Keratinocyte (primary cell): ENCODE results near the gene NLGN2. TPM values are rescaled to one million over a fixed set of nuclear protein-coding genes. Genes with fewer than 3 reads are reported as not detected.

Source experiments
- DNase-seq: peaks from one replicate; pipeline ENCODE4 v3.0.0-alpha.2; 2011; ENCODE audit warnings: low read depth, missing footprints, low spot score
- FAIRE-seq: peaks from 2 replicates; lab custom pipeline; 2011; peaks lifted over from hg19 to GRCh38; lab: Jason Lieb, UNC
- H2AFZ ChIP-seq: 2 replicates; pipeline ENCODE4 v1.6.0; 2012; ENCODE audit warnings: low read length, control low read depth, inconsistent platforms; ENCODE audit not compliant: control insufficient read depth
- H3K27ac ChIP-seq: 2 replicates; pipeline ENCODE4 v1.5.1; 2011; ENCODE audit warnings: low read length; ENCODE audit not compliant: control insufficient read depth, insufficient read depth
- H3K27me3 ChIP-seq: 3 replicates; pipeline ENCODE4 v1.6.0; 2011; ENCODE audit warnings: low read length; ENCODE audit not compliant: control insufficient read depth, insufficient read depth; ENCODE audit errors: extremely low read depth
- H3K36me3 ChIP-seq, 2 experiments: 2 replicates in 1 of 2; 3 replicates in 1 of 2; pipeline ENCODE4 v1.5.1; 2011; ENCODE audit warnings: low read length in 2 of 2, mild to moderate bottlenecking in 1 of 2; ENCODE audit not compliant: control insufficient read depth in 2 of 2, insufficient read depth in 2 of 2; ENCODE audit errors: extremely low read depth in 1 of 2
- H3K4me1 ChIP-seq: 3 replicates; pipeline ENCODE4 v1.5.1; 2011; ENCODE audit warnings: low read length; ENCODE audit not compliant: control insufficient read depth, insufficient read depth; ENCODE audit errors: extremely low read depth
- H3K4me2 ChIP-seq: 3 replicates; pipeline ENCODE4 v1.6.0; 2011; ENCODE audit warnings: low read depth, low read length; ENCODE audit not compliant: control insufficient read depth, insufficient read depth; ENCODE audit errors: extremely low read depth
- H3K4me3 ChIP-seq, 3 experiments: fragments of 200-600 bp in 1 of 3; sonication (generic) in 1 of 3; 2 replicates in 2 of 3; 3 replicates in 1 of 3; pipeline ENCODE4 v1.5.1; 2011 to 2016; ENCODE audit warnings: low read length in 3 of 3, mild to moderate bottlenecking in 3 of 3, control low read depth in 2 of 3, inconsistent platforms in 1 of 3, low read depth in 1 of 3, mixed read lengths in 1 of 3, mixed run types in 1 of 3, moderate library complexity in 1 of 3; ENCODE audit not compliant: control insufficient read depth in 2 of 3, insufficient read depth in 2 of 3; ENCODE audit errors: extremely low read depth in 1 of 3
- H3K79me2 ChIP-seq: 2 replicates; pipeline ENCODE4 v1.6.0; 2012; ENCODE audit warnings: low read length; ENCODE audit not compliant: control insufficient read depth, insufficient read depth
- H3K9ac ChIP-seq: 3 replicates; pipeline ENCODE4 v1.6.0; 2011; ENCODE audit warnings: low read length; ENCODE audit not compliant: control insufficient read depth, insufficient read depth; ENCODE audit errors: extremely low read depth
- H3K9me1 ChIP-seq: 3 replicates; pipeline ENCODE4 v1.6.0; 2011; ENCODE audit warnings: low read length; ENCODE audit not compliant: control insufficient read depth, insufficient read depth; ENCODE audit errors: extremely low read depth
- H3K9me3 ChIP-seq: 2 replicates; pipeline ENCODE4 v1.5.1; 2012; ENCODE audit warnings: low read depth, low read length; ENCODE audit not compliant: control insufficient read depth
- H4K20me1 ChIP-seq: 3 replicates; pipeline ENCODE4 v1.6.0; 2011; ENCODE audit warnings: low read length; ENCODE audit not compliant: control insufficient read depth, insufficient read depth; ENCODE audit errors: extremely low read depth
- EZH2 ChIP-seq: IDR thresholded peaks from one replicate; pipeline ENCODE4 v1.6.1; 2012; ENCODE audit warnings: inconsistent platforms, mild to moderate bottlenecking, low read length, moderate library complexity
- dilution Hi-C: fragments of 300-500 bp; cut with MboI; formaldehyde crosslinking; loops from one replicate; pipeline ENCODE4 v1.7.0; 2020; ENCODE audit warnings: low sequenced_read_pairs; ENCODE audit not compliant: extremely low pct_ligation_motif_present
- polyA plus RNA-seq, 5 experiments: library from polyadenylated mRNA; depleted of rRNA in 3 of 5; stranded (reverse) in 3 of 5; stranded (forward) in 1 of 5; unstranded in 1 of 5; fragments of >200 nt; gene quantifications; 1 replicate in 1 of 5; 2 replicates in 3 of 5; 3 replicates in 1 of 5; pipeline versions ENCODE4 v1.2.1 to v1.2.3, GENCODE V29; 2011 to 2012; ENCODE audit warnings: missing spikeins in 2 of 5, low read depth in 1 of 5, low replicate concordance in 1 of 5
- TF ChIP-seq, protein P1 (sequence below), 3 experiments: IDR thresholded peaks in 1 of 3; conservative IDR thresholded peaks in 1 of 3; optimal IDR thresholded peaks in 1 of 3; 2 replicates in 2 of 3; 3 replicates in 1 of 3; pipeline versions ENCODE3 to v1.5.1; 2011; ENCODE audit warnings: low read length in 3 of 3, mild to moderate bottlenecking in 3 of 3, moderate library complexity in 2 of 3, control low read depth in 1 of 3, inconsistent platforms in 1 of 3; ENCODE audit not compliant: insufficient read depth in 2 of 3; ENCODE audit errors: extremely low read depth in 1 of 3

Gene NLGN2
- polyA plus RNA-seq, 1 donor (not counting 4 experiments of a cell fraction or from before 2014, with no cell fraction given), result 2.5 TPM

DNA sequence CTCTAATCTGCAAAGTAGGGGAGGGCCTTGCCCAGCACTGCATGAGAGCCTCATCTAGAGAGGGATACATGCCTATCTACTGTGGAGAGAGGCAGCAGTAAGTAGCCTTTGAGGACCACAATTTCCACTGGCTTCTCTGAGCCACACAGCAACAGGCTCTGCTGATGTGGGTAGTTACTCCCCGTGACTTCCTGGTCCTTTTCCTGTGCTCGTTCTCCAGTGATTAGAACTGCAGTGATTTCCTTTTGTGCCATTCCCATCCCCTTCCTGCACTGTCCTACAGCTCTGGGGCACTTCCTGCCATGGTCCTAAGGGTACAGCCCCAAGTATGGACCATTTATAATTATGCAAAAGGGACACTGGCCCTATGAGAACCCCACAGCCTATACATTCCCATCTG, 16.3 kb upstream of the NLGN2 start:
- Histone ChIP-seq H3K4me3 (no peak overlapping the region), H3K27ac (no peak overlapping the region), H3K4me2 (no peak overlapping the region), H4K20me1 (peaks cover 3% of the 10 kb centered on the region), H3K27me3 (no peaks in the 10 kb centered on the region), H3K9ac (no peak overlapping the region), H3K36me3 (peaks cover 41 to 49% of the 10 kb centered on the region in 2 experiments), H3K9me1 (no peaks in the 10 kb centered on the region), H3K4me1 (peaks cover 11% of the 10 kb centered on the region), H3K9me3 (no peaks in the 10 kb centered on the region), H2AFZ (no peak overlapping the region), H3K79me2 (peaks cover 27% of the 10 kb centered on the region)
- DNase-seq, result no peak
- no peak for FAIRE-seq
- dilution Hi-C loops, result no loop called here
- TF ChIP-seq, protein P1, sequence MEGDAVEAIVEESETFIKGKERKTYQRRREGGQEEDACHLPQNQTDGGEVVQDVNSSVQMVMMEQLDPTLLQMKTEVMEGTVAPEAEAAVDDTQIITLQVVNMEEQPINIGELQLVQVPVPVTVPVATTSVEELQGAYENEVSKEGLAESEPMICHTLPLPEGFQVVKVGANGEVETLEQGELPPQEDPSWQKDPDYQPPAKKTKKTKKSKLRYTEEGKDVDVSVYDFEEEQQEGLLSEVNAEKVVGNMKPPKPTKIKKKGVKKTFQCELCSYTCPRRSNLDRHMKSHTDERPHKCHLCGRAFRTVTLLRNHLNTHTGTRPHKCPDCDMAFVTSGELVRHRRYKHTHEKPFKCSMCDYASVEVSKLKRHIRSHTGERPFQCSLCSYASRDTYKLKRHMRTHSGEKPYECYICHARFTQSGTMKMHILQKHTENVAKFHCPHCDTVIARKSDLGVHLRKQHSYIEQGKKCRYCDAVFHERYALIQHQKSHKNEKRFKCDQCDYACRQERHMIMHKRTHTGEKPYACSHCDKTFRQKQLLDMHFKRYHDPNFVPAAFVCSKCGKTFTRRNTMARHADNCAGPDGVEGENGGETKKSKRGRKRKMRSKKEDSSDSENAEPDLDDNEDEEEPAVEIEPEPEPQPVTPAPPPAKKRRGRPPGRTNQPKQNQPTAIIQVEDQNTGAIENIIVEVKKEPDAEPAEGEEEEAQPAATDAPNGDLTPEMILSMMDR (optimal IDR thresholded peaks at IDR 0.05 in 1 of 3, IDR thresholded peaks at IDR 0.05 in 1 of 3, conservative IDR thresholded peaks at IDR 0.05 in 1 of 3; ENCODE audit: extremely low read depth in 1 of 3, insufficient read depth in 2 of 3, low read length in 3 of 3), result no peak
- TF ChIP-seq EZH2, result no peak

DNA sequence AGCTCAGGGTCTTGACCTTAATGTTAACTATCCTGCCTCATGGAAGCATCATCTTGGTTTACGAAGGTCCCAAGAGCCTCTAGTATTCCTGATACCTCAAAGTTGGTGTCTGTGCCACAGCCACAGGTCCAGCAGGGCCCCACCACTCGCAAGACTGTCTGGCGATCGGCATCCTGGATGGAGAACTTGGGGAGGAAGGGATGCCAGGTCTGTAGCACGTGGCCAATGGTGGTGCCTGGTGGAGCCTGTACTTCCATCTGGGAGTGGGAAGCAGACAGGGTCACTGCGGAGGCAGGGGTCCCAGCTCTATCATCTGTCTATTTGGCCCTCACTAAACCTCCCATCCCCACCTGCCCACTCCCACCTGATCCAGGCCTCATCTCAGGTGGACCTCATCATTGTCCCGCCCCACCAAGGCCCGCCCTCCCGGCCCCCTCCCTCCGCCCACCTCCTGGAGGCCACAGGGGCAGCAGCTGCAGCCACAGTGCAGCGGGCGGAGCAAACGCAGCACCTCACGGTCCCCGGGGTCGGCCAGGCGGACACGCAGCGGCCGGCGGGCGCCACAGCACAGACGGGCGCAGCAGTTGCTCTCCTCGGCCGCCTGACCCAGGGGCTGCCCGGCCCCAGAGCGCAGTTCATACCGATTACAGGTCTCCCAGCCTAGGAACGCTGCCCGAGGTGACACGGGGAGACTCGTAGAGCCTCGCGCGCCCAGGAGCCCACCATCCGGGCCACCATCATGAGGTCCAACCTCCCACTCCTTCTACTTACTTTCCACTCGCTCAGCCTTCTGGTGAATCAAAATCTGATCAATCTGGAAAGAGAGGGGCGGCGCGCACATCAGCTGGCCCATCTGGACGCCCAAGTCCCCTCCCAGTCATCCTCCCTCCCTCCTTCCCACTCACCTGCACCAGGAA, 14.7 kb upstream of the NLGN2 start:
- peaks cover 27% of the 10 kb centered on the region for H3K79me2 ChIP-seq
- H3K4me1 ChIP-seq, result peaks cover 11% of the 10 kb centered on the region
- FAIRE-seq, result no peak
- no peak overlapping the region for H3K27ac ChIP-seq
- TF ChIP-seq, protein P1 (optimal IDR thresholded peaks at IDR 0.05 in 1 of 3, IDR thresholded peaks at IDR 0.05 in 1 of 3, conservative IDR thresholded peaks at IDR 0.05 in 1 of 3; ENCODE audit: extremely low read depth in 1 of 3, insufficient read depth in 2 of 3, low read length in 3 of 3), result no peak
- TF ChIP-seq EZH2, result no peak
- dilution Hi-C loops, result no loop called here
- peak overlapping the region; percentile 80 for H3K9ac ChIP-seq
- H3K36me3 ChIP-seq, result peaks cover 31 to 43% of the 10 kb centered on the region in 2 experiments
- no peaks in the 10 kb centered on the region for H3K9me1 ChIP-seq
- peak overlapping the region; percentile 77 for H3K4me2 ChIP-seq
- no peak overlapping the region for H2AFZ ChIP-seq
- peaks cover 1% of the 10 kb centered on the region for H4K20me1 ChIP-seq
- no peaks in the 10 kb centered on the region for H3K27me3 ChIP-seq
- peak overlapping the region; percentile 83 to 90 (median 89) for H3K4me3 ChIP-seq
- no peak for DNase-seq
- no peaks in the 10 kb centered on the region for H3K9me3 ChIP-seq
